CD4-positive, alpha-beta memory T cell (primary cell): ENCODE results near the gene ADGRD1. TPM values are rescaled to one million over a fixed set of nuclear protein-coding genes. Genes with fewer than 3 reads are reported as not detected.

Source experiments
- CTCF ChIA-PET: fragments of 350-600 bp; sonication (Branson Sonifier 250); formaldehyde crosslinking; loops from one replicate; lab custom pipeline; 2021; ENCODE audit warnings: inconsistent platforms; ENCODE audit not compliant: partially characterized antibody; lab: Charles Lee
- POLR2A ChIA-PET: fragments of 350-600 bp; sonication (Branson Sonifier 250); formaldehyde crosslinking; loops from one replicate; lab custom pipeline; 2021; ENCODE audit not compliant: partially characterized antibody; lab: Charles Lee
- DNase-seq, 5 donors: peaks; one replicate each; pipeline versions ENCODE4 v3.0.0 to v3.0.0-alpha.2; 2020 to 2022; ENCODE audit warnings: mixed read lengths in 1 of 5
- H3K27ac ChIP-seq: one replicate; pipeline ENCODE4 v1.7.0; 2013; ENCODE audit warnings: low read depth, low read length
- H3K27me3 ChIP-seq: 2 replicates; pipeline ENCODE4 v1.7.0; 2013; ENCODE audit warnings: mild to moderate bottlenecking, low read length, moderate library complexity; ENCODE audit not compliant: insufficient read depth
- H3K36me3 ChIP-seq: 2 replicates; pipeline ENCODE4 v1.7.0; 2013; ENCODE audit warnings: mild to moderate bottlenecking, low read length, moderate library complexity; ENCODE audit not compliant: insufficient read depth
- H3K4me1 ChIP-seq: 2 replicates; pipeline ENCODE4 v1.7.0; 2013; ENCODE audit warnings: mild to moderate bottlenecking, low read length, moderate library complexity; ENCODE audit not compliant: insufficient read depth
- H3K4me3 ChIP-seq, 2 donors: one replicate each; pipeline ENCODE4 v1.7.0; 2013; ENCODE audit warnings: low read length in 2 of 2, mild to moderate bottlenecking in 1 of 2
- H3K9me3 ChIP-seq, 2 donors: one replicate each; pipeline ENCODE4 v1.7.0; 2013; ENCODE audit warnings: low read length in 2 of 2, control low read depth in 1 of 2; ENCODE audit not compliant: control insufficient read depth in 1 of 2
- H3K27ac Mint-ChIP-seq, 7 donors: one replicate each; pipeline ENCODE4 v1.8.0; 2020 to 2021; ENCODE audit warnings: mixed read lengths in 7 of 7, mild to moderate bottlenecking in 6 of 7, inconsistent platforms in 3 of 7, moderate library complexity in 3 of 7
- H3K27me3 Mint-ChIP-seq, 2 donors: one replicate each; pipeline ENCODE4 v1.8.0; 2020 to 2021; ENCODE audit warnings: mixed read lengths in 2 of 2
- H3K36me3 Mint-ChIP-seq, 2 donors: one replicate each; pipeline ENCODE4 v1.8.0; 2020 to 2021; ENCODE audit warnings: mixed read lengths in 2 of 2, inconsistent platforms in 1 of 2, mild to moderate bottlenecking in 1 of 2
- H3K4me1 Mint-ChIP-seq, 4 donors: one replicate each; pipeline ENCODE4 v1.8.0; 2020 to 2021; ENCODE audit warnings: mixed read lengths in 4 of 4, mild to moderate bottlenecking in 1 of 4
- H3K4me3 Mint-ChIP-seq, 8 donors: one replicate each; pipeline ENCODE4 v1.8.0; 2020 to 2021; ENCODE audit warnings: mixed read lengths in 8 of 8, mild to moderate bottlenecking in 7 of 8, moderate library complexity in 6 of 8, inconsistent platforms in 3 of 8
- H3K9me3 Mint-ChIP-seq, 8 donors: one replicate each; pipeline ENCODE4 v1.8.0; 2020 to 2021; ENCODE audit warnings: mixed read lengths in 8 of 8, mild to moderate bottlenecking in 5 of 8, inconsistent platforms in 3 of 8, moderate library complexity in 1 of 8
- intact Hi-C: fragments of 100-400 bp; cut with micrococcal nuclease; formaldehyde crosslinking; loops from one replicate; pipeline ENCODE4 v1.15.1; 2023
- polyA plus RNA-seq, 2 donors: library from polyadenylated mRNA; unstranded; fragments of 300-500 nt; fragmentation: Illumina TruSeq; gene quantifications; one replicate each; pipeline ENCODE4 v1.2.3, GENCODE V29; 2021
- total RNA-seq, 2 experiments: library from RNA; stranded (reverse); gene quantifications; one replicate each; pipeline ENCODE4 v1.2.3, GENCODE V29; 2021

The ADGRD1 gene
- total and polyA plus RNA-seq, 4 experiments from 2014 or later, result not detected

GRCh38 chr12:131055596-131056233 is 102.0 kb downstream of the ADGRD1 start:
- no peaks in the 10 kb centered on the region for H3K27me3 ChIP-seq
- no peaks in the 10 kb centered on the region for H3K9me3 ChIP-seq
- no peaks in the 10 kb centered on the region for H3K36me3 Mint-ChIP-seq
- peaks cover 3 to 13% of the 10 kb centered on the region in 2 donors for H3K27me3 Mint-ChIP-seq
- POLR2A ChIA-PET, result no interaction called here
- CTCF ChIA-PET, result no interaction called here
- H3K36me3 ChIP-seq, result no peaks in the 10 kb centered on the region
- no peaks in the 10 kb centered on the region for H3K4me1 ChIP-seq
- DNase-seq, result no peak
- H3K4me1 Mint-ChIP-seq, result peaks cover 0 to 7% (median 0%) of the 10 kb centered on the region in 4 donors
- H3K27ac ChIP-seq, result no peak overlapping the region
- no peak overlapping the region for H3K4me3 Mint-ChIP-seq
- H3K9me3 Mint-ChIP-seq, result no peaks in the 10 kb centered on the region
- intact Hi-C loops, result no loop called here
- H3K4me3 ChIP-seq, result no peak overlapping the region
- H3K27ac Mint-ChIP-seq, result no peak overlapping the region

- Histone ChIP-seq H3K4me3 (no peak overlapping the region), H3K36me3 (no peaks in the 10 kb centered on the region), H3K4me1 (no peaks in the 10 kb centered on the region), H3K9me3 (no peaks in the 10 kb centered on the region), H3K27me3 (no peaks in the 10 kb centered on the region), H3K27ac (no peak overlapping the region)
- Mint-ChIP-seq H3K4me3 (no peak overlapping the region), H3K27ac (no peak overlapping the region), H3K9me3 (no peaks in the 10 kb centered on the region), H3K4me1 (peaks cover 0 to 7% (median 0%) of the 10 kb centered on the region in 4 donors), H3K36me3 (no peaks in the 10 kb centered on the region), H3K27me3 (peaks cover 3 to 13% of the 10 kb centered on the region in 2 donors)
- peak in 1 of 5 donors; percentile 7 for DNase-seq
- POLR2A ChIA-PET, result no interaction called here
- intact Hi-C loops, result no loop called here
- CTCF ChIA-PET, result interaction anchor here (0.8 kb wide), 1 partner anchor 21 kb away, joined by 3 read pairs; no protein-coding TSS in a partner anchor
Observed at GRCh38 chr12:131056626-131057025, 102.9 kb downstream of the ADGRD1 start.

GRCh38 chr12:131057211-131057721 is 103.6 kb downstream of the ADGRD1 start:
- Histone ChIP-seq H3K4me3 (no peak overlapping the region), H3K36me3 (no peaks in the 10 kb centered on the region), H3K4me1 (no peaks in the 10 kb centered on the region), H3K27me3 (no peaks in the 10 kb centered on the region), H3K27ac (no peak overlapping the region), H3K9me3 (no peaks in the 10 kb centered on the region)
- ChIA-PET CTCF (interaction anchor here (0.8 kb wide), 1 partner anchor 20 kb away, joined by 3 read pairs; no protein-coding TSS in a partner anchor), POLR2A (no interaction called here)
- Mint-ChIP-seq H3K27ac (no peak overlapping the region), H3K27me3 (peaks cover 3 to 14% of the 10 kb centered on the region in 2 donors), H3K36me3 (no peaks in the 10 kb centered on the region), H3K4me1 (peaks cover 0 to 7% (median 0%) of the 10 kb centered on the region in 4 donors), H3K9me3 (no peaks in the 10 kb centered on the region), H3K4me3 (no peak overlapping the region)
- DNase-seq, result peak in 1 of 5 donors; percentile 1
- intact Hi-C loops, result no loop called here

GRCh38 chr12:131057722-131058515 is 104.2 kb downstream of the ADGRD1 start:
- no peaks in the 10 kb centered on the region for H3K27me3 ChIP-seq
- peaks cover 0 to 7% (median 0%) of the 10 kb centered on the region in 4 donors for H3K4me1 Mint-ChIP-seq
- H3K9me3 ChIP-seq, result no peaks in the 10 kb centered on the region
- H3K4me3 Mint-ChIP-seq, result no peak overlapping the region
- intact Hi-C loops, result no loop called here
- DNase-seq, result no peak
- H3K27me3 Mint-ChIP-seq, result peaks cover 3 to 14% of the 10 kb centered on the region in 2 donors
- POLR2A ChIA-PET, result no interaction called here
- H3K27ac ChIP-seq, result no peak overlapping the region
- H3K36me3 ChIP-seq, result no peaks in the 10 kb centered on the region
- no peaks in the 10 kb centered on the region for H3K9me3 Mint-ChIP-seq
- CTCF ChIA-PET, result no interaction called here
- H3K36me3 Mint-ChIP-seq, result no peaks in the 10 kb centered on the region
- H3K4me3 ChIP-seq, result no peak overlapping the region
- no peaks in the 10 kb centered on the region for H3K4me1 ChIP-seq
- H3K27ac Mint-ChIP-seq, result no peak overlapping the region

GRCh38 chr12:131058700-131059099 is 105.0 kb downstream of the ADGRD1 start:
- no peaks in the 10 kb centered on the region for H3K9me3 Mint-ChIP-seq
- peak overlapping the region in 1 of 7 donors; percentile 55 for H3K27ac Mint-ChIP-seq
- ChIA-PET CTCF (no interaction called here), POLR2A (no interaction called here)
- Histone ChIP-seq H3K9me3 (no peaks in the 10 kb centered on the region), H3K36me3 (no peaks in the 10 kb centered on the region), H3K4me1 (no peaks in the 10 kb centered on the region), H3K4me3 (no peak overlapping the region), H3K27ac (no peak overlapping the region), H3K27me3 (no peaks in the 10 kb centered on the region)
- DNase-seq, result no peak
- no peak overlapping the region for H3K4me3 Mint-ChIP-seq
- intact Hi-C loops, result no loop called here
- peaks cover 0 to 7% (median 0%) of the 10 kb centered on the region in 4 donors for H3K4me1 Mint-ChIP-seq
- H3K36me3 Mint-ChIP-seq, result no peaks in the 10 kb centered on the region
- peaks cover 6 to 14% of the 10 kb centered on the region in 2 donors for H3K27me3 Mint-ChIP-seq

- CTCF ChIA-PET, result no interaction called here
- Mint-ChIP-seq H3K27ac (peak overlapping the region in 1 of 7 donors; percentile 49), H3K4me3 (no peak overlapping the region), H3K36me3 (no peaks in the 10 kb centered on the region), H3K4me1 (peaks cover 0 to 7% (median 0%) of the 10 kb centered on the region in 4 donors), H3K27me3 (peaks cover 14 to 18% of the 10 kb centered on the region in 2 donors), H3K9me3 (no peaks in the 10 kb centered on the region)
- intact Hi-C loops, result no loop called here
- H3K36me3 ChIP-seq, result no peaks in the 10 kb centered on the region
- no peaks in the 10 kb centered on the region for H3K4me1 ChIP-seq
- POLR2A ChIA-PET, result no interaction called here
- no peak overlapping the region for H3K4me3 ChIP-seq
- no peaks in the 10 kb centered on the region for H3K27me3 ChIP-seq
- DNase-seq, result peak in 1 of 5 donors; percentile 1
- H3K9me3 ChIP-seq, result no peaks in the 10 kb centered on the region
- no peak overlapping the region for H3K27ac ChIP-seq
Observed at GRCh38 chr12:131060011-131060703, 106.5 kb downstream of the ADGRD1 start.
